ENCODE data around the gene CRIP1. TPM values are rescaled to one million over a fixed set of nuclear protein-coding genes. Genes with fewer than 3 reads are reported as not detected.

CRIP1 gene
- total RNA-seq, 2 donors from 2014 or later: 451 to 842 TPM

DNA sequence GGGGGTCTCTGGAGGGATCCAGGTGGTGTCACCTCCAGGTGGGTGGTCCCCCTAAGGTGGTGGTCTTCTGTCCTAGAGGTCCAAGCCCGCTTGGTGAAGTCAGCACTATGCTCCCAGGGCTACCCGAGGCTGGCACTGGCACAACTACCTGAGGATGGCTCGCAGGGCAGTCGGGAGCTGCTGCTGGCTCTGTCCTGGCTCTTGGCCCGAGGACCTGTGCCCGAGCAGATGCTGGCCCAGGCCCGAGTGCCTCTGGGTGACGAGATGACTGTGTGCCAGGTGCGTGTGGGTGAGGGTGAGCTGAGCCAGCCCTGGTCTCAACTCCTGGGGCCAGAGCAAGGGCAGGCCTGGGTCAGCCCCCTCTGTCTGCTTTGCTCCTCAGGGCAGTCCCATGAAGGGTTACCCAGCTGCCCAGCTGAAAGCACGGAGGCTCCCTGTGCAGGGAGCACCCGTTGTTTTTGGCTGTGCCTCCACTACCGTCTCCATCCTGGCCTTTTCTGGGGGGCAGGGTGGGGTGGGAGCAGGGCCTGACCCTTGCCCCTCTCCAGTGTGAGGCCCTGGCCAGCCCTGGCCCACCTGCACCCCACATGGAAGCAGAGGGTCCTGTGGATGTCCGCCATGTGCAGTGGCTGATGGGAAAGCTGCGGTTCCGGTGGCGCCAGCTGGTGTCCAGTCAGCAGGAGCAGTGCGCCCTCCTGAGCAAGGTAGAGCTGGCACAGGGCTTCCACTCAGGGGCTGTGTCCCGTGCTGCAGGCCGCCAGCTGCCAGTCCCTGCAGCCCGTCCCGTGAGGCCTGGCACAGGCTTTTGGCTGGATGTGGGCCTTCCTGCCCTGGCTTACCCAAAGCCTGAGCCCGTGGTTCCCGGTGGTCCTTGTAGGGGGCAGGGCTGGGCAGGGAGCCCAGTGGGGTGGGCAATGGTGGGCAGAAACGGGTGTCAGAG, 5.6 kb downstream of the CRIP1 start:
- Mint-ChIP-seq H3K4me3 (peak overlapping the region; percentile 96), H3K27ac (peak overlapping the region; percentile 95), H3K4me1 (peaks cover 26% of the 10 kb centered on the region), H3K27me3 (no peaks in the 10 kb centered on the region), H3K36me3 (ENCODE audit: low read depth) (peaks cover 2% of the 10 kb centered on the region)
- DNase-seq: peak in 2 of 3 donors; percentile 13 to 17
- ATAC-seq: no peak
- H3K9me3 ChIP-seq (ENCODE audit: control insufficient read depth, low read length, poor library complexity, severe bottlenecking): no peaks in the 10 kb centered on the region

- Mint-ChIP-seq H3K27ac (peak overlapping the region; percentile 39), H3K4me3 (peak overlapping the region; percentile 68)
- ATAC-seq: no peak
These were observed 6.5 kb downstream of the CRIP1 start for GRCh38 chr14:105492971-105493871.

GRCh38 chr14:105493921-105494605, 7.4 kb downstream of the CRIP1 start:
- ATAC-seq: no peak
- H3K27me3 Mint-ChIP-seq: no peaks in the 10 kb centered on the region
- H3K4me1 Mint-ChIP-seq: peaks cover 16% of the 10 kb centered on the region
- no peaks in the 10 kb centered on the region for H3K9me3 ChIP-seq (ENCODE audit: control insufficient read depth, low read length, poor library complexity, severe bottlenecking)
- H3K36me3 Mint-ChIP-seq (ENCODE audit: low read depth): peaks cover 2% of the 10 kb centered on the region
- peak overlapping the region; percentile 68 for H3K4me3 Mint-ChIP-seq
- peak in 1 of 3 donors; percentile 7 for DNase-seq
- H3K27ac Mint-ChIP-seq: peak overlapping the region; percentile 84

More at GRCh38 chr14:105492971-105493871, 6.5 kb downstream of the CRIP1 start:
- Mint-ChIP-seq H3K36me3 (ENCODE audit: low read depth) (peaks cover 2% of the 10 kb centered on the region), H3K27me3 (no peaks in the 10 kb centered on the region), H3K4me1 (peaks cover 21% of the 10 kb centered on the region)
- no peaks in the 10 kb centered on the region for H3K9me3 ChIP-seq (ENCODE audit: control insufficient read depth, low read length, poor library complexity, severe bottlenecking)
- DNase-seq: no peak

- peak overlapping the region; percentile 84 for H3K27ac Mint-ChIP-seq
- H3K4me3 Mint-ChIP-seq: peak overlapping the region; percentile 6
- ATAC-seq: no peak
- H3K27me3 Mint-ChIP-seq: no peaks in the 10 kb centered on the region
- no peaks in the 10 kb centered on the region for H3K9me3 ChIP-seq (ENCODE audit: control insufficient read depth, low read length, poor library complexity, severe bottlenecking)
- peaks cover 11% of the 10 kb centered on the region for H3K4me1 Mint-ChIP-seq
- peaks cover 1% of the 10 kb centered on the region for H3K36me3 Mint-ChIP-seq (ENCODE audit: low read depth)
- peak in 2 of 3 donors; percentile 3 to 9 for DNase-seq
These were observed 7.9 kb downstream of the CRIP1 start for GRCh38 chr14:105494606-105494929.

- no peaks in the 10 kb centered on the region for H3K9me3 ChIP-seq (ENCODE audit: control insufficient read depth, low read length, poor library complexity, severe bottlenecking)
- H3K27me3 Mint-ChIP-seq: no peaks in the 10 kb centered on the region
- DNase-seq (peak; percentile 8 to 11 (median 10)), ATAC-seq (no peak)
- H3K27ac Mint-ChIP-seq: peak overlapping the region; percentile 84
- H3K36me3 Mint-ChIP-seq (ENCODE audit: low read depth): no peaks in the 10 kb centered on the region
- H3K4me3 Mint-ChIP-seq: no peak overlapping the region
- peaks cover 7% of the 10 kb centered on the region for H3K4me1 Mint-ChIP-seq
These were observed 8.7 kb downstream of the CRIP1 start for GRCh38 chr14:105495101-105495989.

- no peak for ATAC-seq
These were observed 9.5 kb downstream of the CRIP1 start for GRCh38 chr14:105495990-105496830.

GRCh38 chr14:105496831-105497591, 10.3 kb downstream of the CRIP1 start:
- no peak for DNase-seq
- peak overlapping the region; percentile 84 for H3K27ac Mint-ChIP-seq

More at GRCh38 chr14:105495990-105496830, 9.5 kb downstream of the CRIP1 start:
- Mint-ChIP-seq H3K27ac (peak overlapping the region; percentile 84), H3K4me1 (peaks cover 3% of the 10 kb centered on the region), H3K36me3 (ENCODE audit: low read depth) (no peaks in the 10 kb centered on the region), H3K4me3 (peak overlapping the region; percentile 53), H3K27me3 (no peaks in the 10 kb centered on the region)
- DNase-seq: peak in 1 of 3 donors; percentile 10
- H3K9me3 ChIP-seq (ENCODE audit: control insufficient read depth, low read length, poor library complexity, severe bottlenecking): no peaks in the 10 kb centered on the region

GRCh38 chr14:105497671-105498429, 11.2 kb downstream of the CRIP1 start:
- DNase-seq: no peak
- no peak for ATAC-seq
- peak overlapping the region; percentile 64 for H3K4me3 Mint-ChIP-seq
- peaks cover 5% of the 10 kb centered on the region for H3K4me1 Mint-ChIP-seq
- H3K27me3 Mint-ChIP-seq: no peaks in the 10 kb centered on the region
- no peaks in the 10 kb centered on the region for H3K9me3 ChIP-seq (ENCODE audit: control insufficient read depth, low read length, poor library complexity, severe bottlenecking)
- H3K36me3 Mint-ChIP-seq (ENCODE audit: low read depth): no peaks in the 10 kb centered on the region
- H3K27ac Mint-ChIP-seq: peak overlapping the region; percentile 84

More at GRCh38 chr14:105496831-105497591, 10.3 kb downstream of the CRIP1 start:
- Mint-ChIP-seq H3K27me3 (no peaks in the 10 kb centered on the region), H3K4me1 (no peaks in the 10 kb centered on the region), H3K4me3 (peak overlapping the region; percentile 64), H3K36me3 (ENCODE audit: low read depth) (no peaks in the 10 kb centered on the region)
- ATAC-seq: no peak
- no peaks in the 10 kb centered on the region for H3K9me3 ChIP-seq (ENCODE audit: control insufficient read depth, low read length, poor library complexity, severe bottlenecking)

DNA sequence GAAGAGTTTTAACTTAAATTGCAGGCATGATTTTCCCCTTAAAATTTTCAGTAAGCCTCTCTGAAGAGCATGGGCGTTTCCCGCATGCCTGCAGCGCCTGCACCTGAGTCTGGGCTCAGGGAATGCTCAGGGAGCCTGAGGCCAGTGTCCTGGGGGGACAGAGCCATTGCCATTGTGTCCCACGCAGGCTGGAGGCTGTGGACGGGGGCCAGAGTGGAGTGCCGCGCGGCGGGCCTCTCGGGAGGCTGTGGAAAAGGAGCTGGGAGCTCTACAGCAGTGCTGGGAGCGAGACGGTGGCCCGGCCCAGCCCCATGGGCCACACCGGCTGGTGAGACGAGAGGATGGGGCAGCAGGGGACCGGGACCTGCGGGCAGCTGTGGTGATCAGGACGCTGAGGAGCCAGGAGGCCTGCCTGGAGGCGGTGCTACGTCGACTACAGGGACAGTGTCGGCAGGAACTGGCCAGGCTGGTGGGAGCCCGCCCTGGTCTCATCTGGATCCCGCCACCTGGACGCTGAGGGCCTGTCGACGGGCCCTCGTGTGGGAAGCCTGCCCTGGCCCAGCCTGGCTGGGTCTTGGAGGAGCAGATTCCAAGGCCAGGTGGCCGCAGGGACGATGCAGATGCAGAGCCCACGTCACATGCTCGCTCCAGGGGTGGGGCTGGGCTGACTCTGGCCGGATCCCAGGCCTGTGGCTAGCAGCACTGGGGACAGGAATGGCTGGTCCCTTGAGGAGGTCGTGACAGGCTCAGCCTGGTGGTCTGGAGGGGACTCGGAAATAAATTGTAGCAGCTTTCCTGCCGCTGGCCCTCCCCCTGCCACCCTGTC, 12.0 kb downstream of the CRIP1 start:
- peak overlapping the region; percentile 64 for H3K4me3 Mint-ChIP-seq
- no peaks in the 10 kb centered on the region for H3K36me3 Mint-ChIP-seq (ENCODE audit: low read depth)
- no peaks in the 10 kb centered on the region for H3K27me3 Mint-ChIP-seq
- no peaks in the 10 kb centered on the region for H3K9me3 ChIP-seq (ENCODE audit: control insufficient read depth, low read length, poor library complexity, severe bottlenecking)
- DNase-seq: no peak
- H3K27ac Mint-ChIP-seq: peak overlapping the region; percentile 84
- ATAC-seq: no peak
- peaks cover 11% of the 10 kb centered on the region for H3K4me1 Mint-ChIP-seq
